Mesodermal cell (in vitro differentiated cells): Measurements from ENCODE around the gene TMEM120B.

Experiments used
- H3K27ac ChIP-seq: 2 replicates; pipeline ENCODE4 v1.7.0; 2013; ENCODE audit warnings: mild to moderate bottlenecking, low read depth, low read length, moderate library complexity; ENCODE audit not compliant: severe bottlenecking
- H3K36me3 ChIP-seq: 2 replicates; pipeline ENCODE4 v1.7.1; 2013; ENCODE audit warnings: mild to moderate bottlenecking, low read length, moderate library complexity; ENCODE audit not compliant: control insufficient read depth, insufficient read depth
- H3K4me1 ChIP-seq: one replicate; pipeline ENCODE4 v1.7.1; 2013; ENCODE audit warnings: mild to moderate bottlenecking, low read length; ENCODE audit not compliant: insufficient read depth, control insufficient read depth, poor library complexity, severe bottlenecking
- H3K4me3 ChIP-seq: 2 replicates; pipeline ENCODE4 v1.7.0; 2013; ENCODE audit warnings: low read length, control low read depth, mild to moderate bottlenecking; ENCODE audit not compliant: insufficient read depth, poor library complexity, severe bottlenecking; ENCODE audit errors: extremely low read depth
- H3K9me3 ChIP-seq: 2 replicates; pipeline ENCODE4 v1.7.1; 2013; ENCODE audit warnings: mild to moderate bottlenecking, low read length, moderate library complexity; ENCODE audit not compliant: control insufficient read depth
- WGBS, 2 experiments: methylation state at CpG; one replicate each; pipeline ENCODE4 v1.1.5; 2013; ENCODE audit warnings: missing lambda C conversion rate in 2 of 2; ENCODE audit not compliant: insufficient coverage in 2 of 2; 5-methylcytosine and 5-hydroxymethylcytosine counted together

TMEM120B gene

DNA sequence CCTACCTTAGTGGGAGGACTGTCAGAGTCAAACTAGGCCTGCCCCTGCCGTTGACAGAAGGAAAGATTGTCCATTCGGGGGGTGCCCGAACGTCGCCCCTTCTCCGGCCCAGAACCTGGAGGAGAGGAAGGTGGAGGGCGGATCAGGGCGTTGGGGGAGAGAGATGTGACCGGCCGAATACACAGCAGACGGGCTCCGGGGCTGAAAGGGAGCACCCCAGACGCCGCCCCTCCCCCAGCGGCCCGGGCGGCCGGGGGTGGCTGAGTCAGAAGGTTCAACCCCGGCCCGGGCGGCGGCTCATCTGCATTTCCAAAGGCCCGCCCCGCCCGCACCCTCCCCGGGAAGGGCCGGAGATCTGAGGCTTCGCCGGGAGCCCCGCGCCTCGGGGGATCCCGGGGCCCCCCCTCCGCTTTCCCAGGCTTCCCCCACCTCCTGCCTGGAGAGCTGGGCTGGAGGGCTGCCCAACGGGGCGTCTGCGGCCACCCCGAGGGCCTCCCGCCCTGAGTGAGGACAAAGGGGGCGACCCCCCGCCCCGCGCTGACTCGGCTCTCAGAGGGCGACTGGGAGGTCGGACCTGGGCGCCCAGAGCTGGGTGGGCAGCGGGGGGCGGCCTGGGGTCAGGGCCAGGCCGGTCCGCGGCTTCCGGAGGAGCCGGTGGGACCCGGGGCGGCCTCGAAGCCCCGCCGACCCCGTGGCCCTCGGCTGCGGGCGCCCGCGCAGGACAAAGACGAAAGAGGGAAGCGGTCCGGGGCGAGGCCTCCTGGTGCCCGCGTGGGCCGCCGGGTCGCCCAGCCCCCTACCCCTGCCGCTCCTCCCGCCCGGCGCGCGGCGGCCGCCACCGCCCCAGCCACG, 87.5 kb downstream of the TMEM120B start:
- 0 to 1% methylated on average over 64 to 76 of the region's 84 CpGs for WGBS, 2 experiments
- peaks cover 35% of the 10 kb centered on the region for H3K4me1 ChIP-seq
- peak overlapping the region; percentile 51 for H3K4me3 ChIP-seq
- H3K27ac ChIP-seq: peak overlapping the region; percentile 99
- H3K36me3 ChIP-seq: peaks cover 19% of the 10 kb centered on the region
- H3K9me3 ChIP-seq: no peaks in the 10 kb centered on the region

DNA sequence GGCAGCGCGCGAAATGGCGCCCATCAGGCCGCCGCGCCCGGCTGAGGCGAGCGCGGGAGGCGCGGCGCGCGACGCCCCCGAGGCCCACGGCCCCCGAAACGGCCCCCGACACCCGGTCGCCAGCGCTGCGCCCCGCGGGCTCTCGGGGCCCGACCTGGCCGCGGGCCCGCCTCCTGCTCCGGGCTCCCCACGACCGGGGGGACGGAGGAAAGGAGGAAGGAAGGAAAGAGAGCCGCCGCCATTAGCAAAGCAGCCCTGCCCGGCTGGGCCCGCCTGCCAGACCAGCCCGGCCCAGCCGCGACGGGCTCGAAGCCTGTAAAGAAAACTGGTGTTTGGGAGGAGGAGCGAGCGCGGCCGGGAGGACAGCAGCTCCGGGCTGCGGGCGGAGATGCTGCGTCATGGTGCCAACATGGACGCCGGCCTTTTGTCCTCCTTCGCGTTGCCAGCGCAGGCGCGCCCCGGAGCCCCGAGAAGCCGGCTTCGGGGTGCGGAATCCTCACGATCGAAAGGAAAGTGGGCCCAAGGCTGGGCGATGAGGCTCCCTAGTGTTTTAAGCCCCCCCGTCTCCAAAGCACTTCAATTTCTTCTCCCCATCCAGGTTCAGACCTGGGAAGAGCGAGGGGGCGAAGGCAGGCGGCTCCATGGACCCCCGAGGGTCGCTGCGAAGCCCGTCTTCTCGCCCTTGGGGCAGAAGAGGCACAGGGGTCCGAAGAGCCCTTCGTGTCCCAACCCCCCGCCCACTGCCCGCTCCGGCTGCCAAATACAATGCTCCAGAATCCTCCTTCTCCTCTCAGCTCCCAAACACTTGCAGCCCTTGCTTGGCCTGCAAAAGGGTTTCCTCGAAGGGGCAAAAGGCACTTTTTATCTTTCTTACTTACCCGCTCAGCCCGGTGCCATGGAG, 88.4 kb downstream of the TMEM120B start:
- H3K4me3 ChIP-seq: peak overlapping the region; percentile 51
- 0 to 1% methylated on average over 77 to 78 of the region's 86 CpGs for WGBS, 2 experiments

DNA sequence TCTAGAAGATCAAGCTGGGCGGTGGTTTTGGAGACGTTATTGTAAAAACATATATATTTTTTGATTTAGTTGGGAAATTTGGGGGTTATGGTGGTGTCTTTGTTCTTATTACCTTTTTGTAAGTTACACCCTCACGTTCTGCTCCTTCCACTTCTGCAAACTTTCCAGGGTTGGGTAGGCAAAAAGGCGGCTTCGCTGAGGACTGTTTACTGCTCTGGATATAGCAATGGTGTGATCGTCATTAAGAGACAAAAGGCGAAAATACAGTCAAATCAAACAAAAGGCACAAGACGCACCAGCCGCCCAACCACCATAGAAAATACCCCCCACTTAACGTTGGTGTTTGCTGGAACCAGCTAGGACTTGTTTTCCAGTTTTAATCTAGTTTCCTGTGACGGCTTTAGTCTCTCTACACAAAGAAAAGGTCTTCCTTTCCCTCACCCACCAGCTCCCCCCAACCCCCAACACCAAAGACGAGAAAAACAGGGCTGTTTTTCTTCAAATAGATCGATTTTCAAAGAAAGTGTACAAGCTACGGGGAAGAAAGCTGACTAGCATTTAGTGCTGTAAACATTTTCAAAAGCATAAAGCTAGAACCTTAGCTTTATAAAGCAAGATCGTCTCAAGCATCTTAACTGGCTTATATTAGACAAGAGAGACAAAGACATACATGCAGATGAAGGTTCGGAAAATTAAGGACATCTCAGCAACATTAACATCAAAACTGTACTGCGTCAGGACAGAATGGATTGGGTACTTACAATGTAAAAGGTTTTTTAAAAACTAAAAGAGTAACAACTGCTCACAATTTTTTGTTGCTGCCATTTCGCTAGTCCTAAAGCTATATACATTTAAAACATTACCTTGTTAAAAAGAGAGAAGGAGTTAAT, 89.3 kb downstream of the TMEM120B start:
- WGBS, 2 experiments: 0% methylated on average over 2 to 6 of the region's 18 CpGs
- H3K36me3 ChIP-seq: peaks cover 21% of the 10 kb centered on the region

More for the DNA sequence above, 88.4 kb downstream of the TMEM120B start:
- H3K4me1 ChIP-seq: peaks cover 36% of the 10 kb centered on the region
- H3K27ac ChIP-seq: peak overlapping the region; percentile 99
- peaks cover 20% of the 10 kb centered on the region for H3K36me3 ChIP-seq
- no peaks in the 10 kb centered on the region for H3K9me3 ChIP-seq

DNA sequence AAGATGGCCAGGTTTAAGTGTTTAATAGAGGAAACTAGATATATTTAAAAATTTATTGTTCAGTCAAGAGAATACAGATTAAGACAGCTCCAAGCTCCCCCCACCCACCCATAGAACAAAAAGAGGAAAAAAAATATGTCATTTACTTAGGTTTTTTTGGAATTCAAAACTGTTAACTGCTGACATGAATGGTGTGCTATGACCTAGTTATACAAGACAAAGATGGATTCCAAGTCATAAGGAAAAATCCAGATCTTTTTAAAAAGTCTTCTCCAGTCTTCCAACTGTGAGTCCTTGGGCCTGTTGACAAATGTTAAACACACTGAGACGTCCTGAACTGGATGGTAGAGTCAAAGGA, 89.9 kb downstream of the TMEM120B start:
- Histone ChIP-seq H3K4me3 (peak overlapping the region; percentile 51), H3K4me1 (peaks cover 30% of the 10 kb centered on the region), H3K36me3 (peaks cover 26% of the 10 kb centered on the region), H3K27ac (peak overlapping the region; percentile 99), H3K9me3 (no peaks in the 10 kb centered on the region)
- WGBS, 2 experiments: 0% methylated on average over 1 of the region's 1 CpG

More for the DNA sequence above, 89.3 kb downstream of the TMEM120B start:
- Histone ChIP-seq H3K4me1 (peaks cover 32% of the 10 kb centered on the region), H3K4me3 (peak overlapping the region; percentile 51), H3K9me3 (no peaks in the 10 kb centered on the region), H3K27ac (peak overlapping the region; percentile 99)

DNA sequence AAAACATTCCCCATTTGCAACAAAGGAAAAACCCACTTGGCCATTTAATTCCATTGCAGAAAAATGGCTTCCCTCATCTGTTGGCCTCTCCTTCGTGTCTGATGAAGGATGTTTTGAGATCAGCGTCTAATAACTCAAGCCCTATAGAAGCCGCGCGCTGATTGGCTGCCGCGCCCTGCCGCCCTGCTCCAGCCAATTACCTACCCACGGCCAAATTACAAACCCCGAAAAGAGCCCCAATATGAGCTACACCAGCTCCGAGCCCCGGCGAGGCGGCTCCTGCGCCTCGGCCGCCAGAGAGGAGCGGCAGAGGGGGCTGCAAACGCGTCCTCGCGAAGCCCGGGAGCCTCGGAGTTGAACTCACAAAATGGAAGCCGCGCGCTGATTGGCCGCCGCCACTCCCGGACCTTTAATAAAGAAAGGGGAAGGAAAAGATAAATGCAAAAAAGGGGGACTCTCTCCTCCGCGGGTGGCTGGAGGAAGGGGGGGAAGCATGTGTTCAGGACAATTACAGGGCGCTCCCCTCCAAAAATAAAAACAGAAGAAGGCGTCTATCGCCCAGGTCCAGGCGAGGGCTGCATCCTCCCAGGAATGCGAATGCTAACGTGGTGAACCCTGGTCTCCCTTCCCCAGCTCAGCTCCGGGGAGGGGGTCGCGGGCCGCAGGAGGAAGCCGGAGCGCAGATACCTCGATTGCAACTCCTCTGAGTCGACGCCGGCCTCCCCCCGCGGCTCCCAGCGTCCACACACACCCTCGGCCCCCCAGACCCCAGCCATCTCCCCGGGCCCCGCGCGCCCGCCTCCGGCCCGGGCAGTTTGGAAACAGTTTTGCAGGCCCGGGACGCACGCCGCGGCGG, 90.5 kb downstream of the TMEM120B start:
- 0 to 1% methylated on average over 22 to 40 of the region's 65 CpGs for WGBS, 2 experiments
- Histone ChIP-seq H3K27ac (peak overlapping the region; percentile 99), H3K36me3 (peaks cover 27% of the 10 kb centered on the region), H3K4me1 (peaks cover 24% of the 10 kb centered on the region), H3K9me3 (no peaks in the 10 kb centered on the region), H3K4me3 (peak overlapping the region; percentile 51)

DNA sequence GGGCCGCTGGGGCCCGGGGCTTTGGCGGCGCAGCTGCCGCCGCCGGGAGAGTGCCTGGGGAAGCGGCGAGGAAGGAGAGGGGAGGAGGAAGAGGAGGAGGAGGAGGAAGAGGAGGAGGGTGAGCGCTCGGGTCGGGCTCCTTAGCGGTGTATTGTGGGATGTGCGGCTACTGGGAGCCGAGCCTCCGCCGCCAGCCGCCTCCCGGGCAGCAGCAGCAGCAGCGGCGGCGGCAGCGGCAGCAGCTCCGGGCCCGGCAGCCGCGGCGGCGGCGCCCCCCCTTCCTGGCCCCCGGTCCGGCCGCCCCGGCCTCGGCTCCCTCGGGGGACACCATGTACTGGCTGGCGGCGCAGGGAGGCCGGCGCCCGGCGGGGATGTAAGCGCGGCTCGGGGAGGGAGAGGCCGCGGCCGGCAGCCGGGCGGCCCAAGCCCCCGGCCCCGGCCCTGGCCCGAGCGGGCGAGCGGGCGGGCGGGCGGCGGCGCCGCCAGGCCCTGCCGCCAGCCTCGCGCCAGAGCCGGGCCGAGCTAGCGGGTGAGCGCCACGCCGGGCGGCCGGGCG, 91.4 kb downstream of the TMEM120B start, which contains the start of gene SETD1B:
Gene SETD1B, plus strand, starts transcription at position 149 of the 556 bp plus-strand sequence. CDS start 729 bp downstream, outside the sequence.
- Histone ChIP-seq H3K4me3 (peak within 1 kb of the TSS; percentile 78), H3K27ac (peak within 1 kb of the TSS; percentile 99), H3K36me3 (peaks cover 27% of the 10 kb centered on the region), H3K4me1 (peaks cover 15% of the 10 kb centered on the region), H3K9me3 (no peaks in the 10 kb centered on the region)
- WGBS, 2 experiments: 0% methylated on average over 31 to 35 of the region's 74 CpGs

DNA sequence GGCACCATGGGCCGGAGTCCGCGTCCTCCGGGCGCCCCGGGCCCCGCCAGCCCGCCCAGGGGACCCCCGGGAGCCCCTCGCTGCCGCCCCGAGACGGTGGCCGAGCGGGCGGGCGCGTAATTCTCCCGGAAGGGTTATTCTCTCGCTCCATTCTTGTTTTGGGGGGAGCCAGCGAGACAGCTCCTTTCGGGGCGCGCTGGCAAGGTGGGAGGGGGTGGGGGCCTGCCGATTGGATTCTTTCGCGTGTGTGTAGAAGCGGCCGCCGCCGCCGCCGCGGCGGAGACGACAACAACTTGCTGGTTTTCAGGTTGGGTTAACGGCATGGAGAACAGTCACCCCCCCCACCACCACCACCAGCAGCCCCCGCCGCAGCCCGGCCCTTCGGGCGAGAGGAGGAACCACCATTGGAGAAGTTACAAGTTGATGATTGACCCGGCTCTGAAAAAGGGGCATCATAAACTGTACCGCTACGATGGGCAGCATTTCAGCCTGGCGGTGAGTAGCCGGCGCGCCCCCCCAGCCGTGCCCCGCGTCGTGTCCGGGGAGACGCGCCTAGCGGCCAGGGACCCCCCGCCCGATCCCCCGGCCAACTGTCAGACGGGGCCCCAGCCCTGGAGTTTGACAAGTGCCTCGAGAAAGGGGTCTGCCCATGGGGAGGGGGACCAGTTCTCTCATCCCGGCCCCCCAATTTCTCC, 92.0 kb downstream of the TMEM120B start:
- Histone ChIP-seq H3K4me3 (peak overlapping the region; percentile 78), H3K27ac (peak overlapping the region; percentile 41), H3K36me3 (peaks cover 33% of the 10 kb centered on the region), H3K4me1 (peaks cover 11% of the 10 kb centered on the region), H3K9me3 (no peaks in the 10 kb centered on the region)
- WGBS, 2 experiments: 0% methylated on average over 30 to 44 of the region's 63 CpGs

DNA sequence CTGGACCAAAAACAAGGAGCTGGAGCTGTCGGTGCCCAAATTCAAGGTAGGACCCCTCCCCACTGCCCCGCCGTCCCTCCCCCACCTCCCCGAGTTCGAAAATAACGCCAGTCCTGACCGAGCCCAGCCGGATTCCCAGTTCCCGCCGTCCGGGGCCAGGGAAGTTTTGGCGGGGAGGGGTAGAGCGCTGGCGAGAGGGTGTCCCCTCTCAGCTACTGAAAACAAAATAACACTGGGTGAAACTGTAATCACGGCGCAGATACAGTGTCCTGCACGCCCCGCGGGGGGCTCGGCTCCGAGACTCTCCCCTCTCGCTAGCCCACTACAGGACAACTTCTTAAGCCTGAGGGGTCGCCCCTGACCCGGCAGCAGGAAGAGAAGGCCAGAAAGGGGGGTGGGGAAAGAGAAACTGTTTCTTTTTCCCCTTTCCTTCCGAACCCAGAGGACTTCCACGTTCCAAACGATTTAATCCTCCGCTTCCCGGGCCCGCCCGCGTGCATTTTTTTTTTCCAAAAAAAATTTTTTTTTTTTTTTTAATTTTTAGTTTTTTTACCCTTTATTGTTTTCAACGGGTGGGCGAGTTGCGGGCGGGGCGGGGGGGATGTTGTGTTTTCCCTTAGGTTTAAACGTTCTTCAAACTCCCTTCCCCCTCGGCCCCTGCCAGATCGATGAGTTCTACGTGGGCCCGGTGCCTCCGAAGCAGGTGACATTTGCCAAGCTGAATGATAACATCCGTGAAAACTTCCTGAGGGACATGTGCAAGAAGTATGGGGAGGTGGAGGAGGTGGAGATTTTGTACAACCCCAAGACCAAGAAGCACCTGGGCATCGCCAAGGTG, 92.8 kb downstream of the TMEM120B start:
- no peaks in the 10 kb centered on the region for H3K9me3 ChIP-seq
- peak overlapping the region; percentile 78 for H3K4me3 ChIP-seq
- H3K4me1 ChIP-seq: peaks cover 11% of the 10 kb centered on the region
- 0 to 7% methylated on average over 1 to 16 of the region's 45 CpGs for WGBS, 2 experiments
- H3K36me3 ChIP-seq: peaks cover 41% of the 10 kb centered on the region
- H3K27ac ChIP-seq: peak overlapping the region; percentile 67
